K562 (cell line): ENCODE data around the gene WDR47. TPM values are rescaled to one million over a fixed set of nuclear protein-coding genes. Genes with fewer than 3 reads are reported as not detected.

Experiments
- BRF1 ChIP-seq: IDR thresholded peaks from 3 replicates; pipeline ENCODE4 v1.6.1; 2011; ENCODE audit warnings: borderline replicate concordance, mild to moderate bottlenecking; ENCODE audit not compliant: insufficient read length; ENCODE audit errors: extremely low read depth
- CBFA2T2 ChIP-seq: fragments of 450-650 bp; conservative IDR thresholded peaks from 2 replicates; pipeline ENCODE4 v1.6.1; 2017; ENCODE audit warnings: mild to moderate bottlenecking
- DNMT1 ChIP-seq: fragments of 450-650 bp; IDR thresholded peaks from 2 replicates; pipeline ENCODE4 v1.6.1; 2016; ENCODE audit warnings: antibody characterized with exemption, mild to moderate bottlenecking
- EWSR1 ChIP-seq: fragments of 450-650 bp; IDR thresholded peaks from 2 replicates; pipeline ENCODE4 v1.6.1; 2018; ENCODE audit warnings: borderline replicate concordance, mild to moderate bottlenecking, low read depth, moderate library complexity; ENCODE audit not compliant: partially characterized antibody
- FOXM1 ChIP-seq, 2 experiments: fragments of 450-650 bp in 1 of 2; sonication (generic) in 1 of 2; formaldehyde crosslinking in 1 of 2; IDR thresholded peaks; 2 replicates each; pipeline versions ENCODE4 v1.6.1 to v1.9.0; 2017 to 2022; ENCODE audit warnings: low read depth in 2 of 2, mild to moderate bottlenecking in 2 of 2, missing genetic modification reagents in 1 of 2, moderate library complexity in 1 of 2
- KAT2B ChIP-seq: IDR thresholded peaks from one replicate; pipeline ENCODE4 v1.6.1; 2012; ENCODE audit warnings: low read depth, mild to moderate bottlenecking, control low read depth, inconsistent platforms, low read length, moderate library complexity
- PHB ChIP-seq: fragments of 250-450 bp; sonication (Bioruptor Pico); IDR thresholded peaks from 2 replicates; pipeline ENCODE4 v1.5.0; 2021
- PTBP1 ChIP-seq: fragments of 200-400 bp; formaldehyde crosslinking; IDR thresholded peaks from 2 replicates; pipeline ENCODE4 v1.6.1; 2017; ENCODE audit warnings: low read depth, low read length
- RNF2 ChIP-seq: sonication (generic); IDR thresholded peaks from 2 replicates; pipeline ENCODE4 v1.6.1; 2016
- SAFB ChIP-seq: fragments of 200-400 bp; formaldehyde crosslinking; IDR thresholded peaks from 2 replicates; pipeline ENCODE4 v1.6.1; 2017; ENCODE audit warnings: low read depth, low read length, borderline replicate concordance
- SMARCC2 ChIP-seq: fragments of 450-650 bp; IDR thresholded peaks from 2 replicates; pipeline ENCODE4 v1.6.1; 2017; ENCODE audit warnings: antibody characterized with exemption, moderate library complexity, mild to moderate bottlenecking, low read depth
- SUPT5H ChIP-seq: fragments of 450-650 bp; IDR thresholded peaks from 2 replicates; pipeline ENCODE4 v1.6.1; 2016
- TAL1 ChIP-seq: fragments of 450-650 bp; IDR thresholded peaks from 2 replicates; pipeline ENCODE4 v1.6.1; 2016; ENCODE audit warnings: mild to moderate bottlenecking
- TFAM ChIP-seq: fragments of 250-450 bp; sonication (Bioruptor Pico); conservative IDR thresholded peaks from 2 replicates; pipeline ENCODE4 v1.5.0; 2021; ENCODE audit warnings: mild to moderate bottlenecking, moderate library complexity
- TRIM24 ChIP-seq, 2 experiments: fragments of 450-650 bp; IDR thresholded peaks; 2 replicates each; pipeline ENCODE4 v1.6.1; 2016
- ZNF561 ChIP-seq: fragments of 450-650 bp; formaldehyde crosslinking; conservative IDR thresholded peaks from 2 replicates; pipeline ENCODE4 v1.4.0; 2020; ENCODE audit warnings: mild to moderate bottlenecking, moderate library complexity
- ZNF583 ChIP-seq: fragments of 250-450 bp; sonication (Bioruptor Pico); IDR thresholded peaks from 2 replicates; pipeline ENCODE4 v1.4.0; 2020
- ZNF785 ChIP-seq: fragments of 250-450 bp; sonication (Bioruptor Pico); IDR thresholded peaks from 2 replicates; pipeline ENCODE4 v1.4.0; 2020; ENCODE audit warnings: mild to moderate bottlenecking
- polyA plus RNA-seq, 8 experiments: library from polyadenylated mRNA; depleted of rRNA in 4 of 8; stranded (reverse) in 5 of 8; unstranded in 3 of 8; fragments of >200 nt; fragmentation: Nextera tagmentation in 2 of 8; fragmentation: Illumina TruSeq in 1 of 8; extraction: Ambion mirVana in 2 of 8; extraction: Trizol in 1 of 8; gene quantifications; 2 replicates each; pipeline versions ENCODE4 v1.2.1 to v1.2.3, GENCODE V29; 2011 to 2014; ENCODE audit warnings: inconsistent platforms in 1 of 8, missing spikeins in 1 of 8
- total RNA-seq, 7 experiments: library from RNA; depleted of rRNA in 6 of 7; stranded (reverse); fragments of >200 nt in 6 of 7; fragmentation: Illumina TruSeq in 2 of 7; extraction: Trizol in 2 of 7; gene quantifications; 2 replicates each; pipeline versions ENCODE4 v1.2.1 to v1.2.3, GENCODE V29; 2011 to 2021; ENCODE audit warnings: low replicate concordance in 1 of 7
- TF ChIP-seq, protein P1 (sequence below): sonication (generic); formaldehyde crosslinking; IDR thresholded peaks from 2 replicates; pipeline ENCODE4 v1.8.0; 2022; ENCODE audit warnings: mild to moderate bottlenecking, missing genetic modification reagents
- TF ChIP-seq, protein P2 (sequence below): fragments of 250-450 bp; sonication (Bioruptor Pico); IDR thresholded peaks from 2 replicates; pipeline ENCODE4 v1.8.0; 2021; ENCODE audit warnings: borderline replicate concordance, mild to moderate bottlenecking, moderate library complexity; ENCODE audit not compliant: poor library complexity, severe bottlenecking
- TF ChIP-seq, protein P3 (sequence below): fragments of 250-450 bp; sonication (Bioruptor Pico); IDR thresholded peaks from 2 replicates; pipeline ENCODE4 v1.5.0; 2022; ENCODE audit warnings: mild to moderate bottlenecking
- TF ChIP-seq, protein P4 (sequence below): fragments of 250-450 bp; sonication (Bioruptor Pico); IDR thresholded peaks from 2 replicates; pipeline ENCODE4 v1.5.0; 2021

The WDR47 gene
- total and polyA plus RNA-seq, 9 of the 15 experiments (the other 6 are each of a cell fraction or from before 2014, with no cell fraction given), result 1.3 to 10.1 (median 4.9) TPM

DNA sequence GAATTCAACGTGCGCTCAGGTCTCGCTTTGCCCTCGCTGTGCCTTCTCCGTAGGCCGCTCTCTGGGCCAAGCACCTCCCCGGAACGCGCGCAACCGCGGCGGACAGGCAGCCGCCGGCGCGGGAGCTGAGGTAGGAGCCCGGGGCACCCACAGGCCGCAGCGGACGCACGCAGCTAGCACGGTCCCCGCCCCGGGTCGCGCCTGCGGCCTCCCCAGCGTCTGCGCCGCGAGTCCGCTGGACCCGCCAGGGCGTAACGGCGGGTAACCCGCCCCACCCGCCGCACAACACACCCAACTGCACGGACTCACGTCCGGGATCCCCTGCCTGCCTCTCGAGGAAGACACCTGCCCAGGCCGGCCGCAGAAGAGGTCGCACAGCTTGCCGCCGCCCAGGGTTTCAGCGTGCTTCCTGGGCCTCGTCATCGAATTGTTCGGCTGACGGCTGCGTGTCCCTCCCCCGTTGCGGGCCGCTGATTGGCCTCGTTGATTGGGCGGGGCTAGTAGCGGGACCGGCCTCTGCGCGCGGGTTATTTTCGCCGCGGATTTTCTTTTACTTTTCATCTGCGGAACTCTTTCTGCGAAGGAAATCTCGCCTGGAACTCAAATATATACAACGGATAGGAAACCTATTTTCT lies 78.7 kb downstream of the WDR47 start, which contains the start of gene CLCC1 (continued):
- no peak for TF ChIP-seq DNMT1
- TF ChIP-seq SMARCC2, result no peak
- no peak for TF ChIP-seq TRIM24 (IDR thresholded peaks at IDR 0.05)
- TF ChIP-seq CBFA2T2, result no peak
- no peak for TF ChIP-seq ZNF583 (CRISPR knock-in tag)
- no peak; the same call in 1 of the 2 replicates for TF ChIP-seq TAL1
- TF ChIP-seq, protein P1, sequence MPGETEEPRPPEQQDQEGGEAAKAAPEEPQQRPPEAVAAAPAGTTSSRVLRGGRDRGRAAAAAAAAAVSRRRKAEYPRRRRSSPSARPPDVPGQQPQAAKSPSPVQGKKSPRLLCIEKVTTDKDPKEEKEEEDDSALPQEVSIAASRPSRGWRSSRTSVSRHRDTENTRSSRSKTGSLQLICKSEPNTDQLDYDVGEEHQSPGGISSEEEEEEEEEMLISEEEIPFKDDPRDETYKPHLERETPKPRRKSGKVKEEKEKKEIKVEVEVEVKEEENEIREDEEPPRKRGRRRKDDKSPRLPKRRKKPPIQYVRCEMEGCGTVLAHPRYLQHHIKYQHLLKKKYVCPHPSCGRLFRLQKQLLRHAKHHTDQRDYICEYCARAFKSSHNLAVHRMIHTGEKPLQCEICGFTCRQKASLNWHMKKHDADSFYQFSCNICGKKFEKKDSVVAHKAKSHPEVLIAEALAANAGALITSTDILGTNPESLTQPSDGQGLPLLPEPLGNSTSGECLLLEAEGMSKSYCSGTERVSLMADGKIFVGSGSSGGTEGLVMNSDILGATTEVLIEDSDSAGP, result no peak
- TF ChIP-seq PTBP1, result no peak
- TF ChIP-seq SAFB, result peak; percentile 65; the same call in 1 of the 2 replicates
- no peak for TF ChIP-seq KAT2B
- TF ChIP-seq ZNF561 (CRISPR knock-in tag), result no peak
- no peak for TF ChIP-seq EWSR1
- TF ChIP-seq BRF1, result no peak
- TF ChIP-seq, protein P2, sequence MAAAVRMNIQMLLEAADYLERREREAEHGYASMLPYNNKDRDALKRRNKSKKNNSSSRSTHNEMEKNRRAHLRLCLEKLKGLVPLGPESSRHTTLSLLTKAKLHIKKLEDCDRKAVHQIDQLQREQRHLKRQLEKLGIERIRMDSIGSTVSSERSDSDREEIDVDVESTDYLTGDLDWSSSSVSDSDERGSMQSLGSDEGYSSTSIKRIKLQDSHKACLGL (CRISPR knock-in tag), result peak; percentile 18
- TF ChIP-seq, protein P3, sequence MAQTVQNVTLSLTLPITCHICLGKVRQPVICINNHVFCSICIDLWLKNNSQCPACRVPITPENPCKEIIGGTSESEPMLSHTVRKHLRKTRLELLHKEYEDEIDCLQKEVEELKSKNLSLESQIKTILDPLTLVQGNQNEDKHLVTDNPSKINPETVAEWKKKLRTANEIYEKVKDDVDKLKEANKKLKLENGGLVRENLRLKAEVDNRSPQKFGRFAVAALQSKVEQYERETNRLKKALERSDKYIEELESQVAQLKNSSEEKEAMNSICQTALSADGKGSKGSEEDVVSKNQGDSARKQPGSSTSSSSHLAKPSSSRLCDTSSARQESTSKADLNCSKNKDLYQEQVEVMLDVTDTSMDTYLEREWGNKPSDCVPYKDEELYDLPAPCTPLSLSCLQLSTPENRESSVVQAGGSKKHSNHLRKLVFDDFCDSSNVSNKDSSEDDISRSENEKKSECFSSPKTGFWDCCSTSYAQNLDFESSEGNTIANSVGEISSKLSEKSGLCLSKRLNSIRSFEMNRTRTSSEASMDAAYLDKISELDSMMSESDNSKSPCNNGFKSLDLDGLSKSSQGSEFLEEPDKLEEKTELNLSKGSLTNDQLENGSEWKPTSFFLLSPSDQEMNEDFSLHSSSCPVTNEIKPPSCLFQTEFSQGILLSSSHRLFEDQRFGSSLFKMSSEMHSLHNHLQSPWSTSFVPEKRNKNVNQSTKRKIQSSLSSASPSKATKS (CRISPR knock-in tag), result no peak
- no peak for TF ChIP-seq PHB (CRISPR knock-in tag)
- TF ChIP-seq FOXM1 (IDR thresholded peaks at IDR 0.05; ENCODE audit: low read depth), result no peak
- TF ChIP-seq FOXM1 (CRISPR knock-in tag; IDR thresholded peaks at IDR 0.05; ENCODE audit: low read depth), result peak; percentile 76
- no peak; the same call in 1 of the 2 replicates for TF ChIP-seq RNF2
- peak; percentile 95 for TF ChIP-seq SUPT5H
- no peak for TF ChIP-seq ZNF785 (CRISPR knock-in tag)
- no peak for TF ChIP-seq TFAM
- TF ChIP-seq, protein P4, sequence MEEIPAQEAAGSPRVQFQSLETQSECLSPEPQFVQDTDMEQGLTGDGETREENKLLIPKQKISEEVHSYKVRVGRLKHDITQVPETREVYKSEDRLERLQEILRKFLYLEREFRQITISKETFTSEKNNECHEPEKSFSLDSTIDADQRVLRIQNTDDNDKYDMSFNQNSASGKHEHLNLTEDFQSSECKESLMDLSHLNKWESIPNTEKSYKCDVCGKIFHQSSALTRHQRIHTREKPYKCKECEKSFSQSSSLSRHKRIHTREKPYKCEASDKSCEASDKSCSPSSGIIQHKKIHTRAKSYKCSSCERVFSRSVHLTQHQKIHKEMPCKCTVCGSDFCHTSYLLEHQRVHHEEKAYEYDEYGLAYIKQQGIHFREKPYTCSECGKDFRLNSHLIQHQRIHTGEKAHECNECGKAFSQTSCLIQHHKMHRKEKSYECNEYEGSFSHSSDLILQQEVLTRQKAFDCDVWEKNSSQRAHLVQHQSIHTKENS (CRISPR knock-in tag), result no peak
